ENCODE results near the gene JMJD4. TPM values are rescaled to one million over a fixed set of nuclear protein-coding genes. Genes with fewer than 3 reads are reported as not detected.

The JMJD4 gene
- total RNA-seq, 1 experiment from 2014 or later, result 24.4 TPM

GRCh38 chr1:227778401-227778947 is 43.4 kb upstream of the JMJD4 start:
- Histone ChIP-seq H3K27me3 (ENCODE audit: insufficient read depth, low read length) (no peaks in the 10 kb centered on the region), H4K20me1 (ENCODE audit: control insufficient read depth, insufficient read depth, insufficient read length) (no peaks in the 10 kb centered on the region), H2BK12ac (ENCODE audit: insufficient read length, low read depth, low read length) (no peak overlapping the region), H3T11ph (ENCODE audit: low read length) (no peak overlapping the region), H3K4me1 (ENCODE audit: insufficient read depth, low read length) (no peaks in the 10 kb centered on the region), H2BK20ac (ENCODE audit: low read depth, low read length, poor library complexity, severe bottlenecking) (no peak overlapping the region), H4K91ac (ENCODE audit: insufficient read length, low read depth, low read length) (no peak overlapping the region), H2BK15ac (ENCODE audit: low read depth, low read length) (no peak overlapping the region), H3K56ac (ENCODE audit: insufficient read length, low read depth, low read length) (no peak overlapping the region), H3K9ac (ENCODE audit: extremely low read depth, insufficient read length, low read length) (no peak overlapping the region), H2BK120ac (ENCODE audit: low read depth, low read length, poor library complexity, severe bottlenecking) (no peak overlapping the region), H3K14ac (ENCODE audit: insufficient read depth, low read length) (no peak overlapping the region; the same call in 1 of the 2 replicates), H3K23me2 (ENCODE audit: insufficient read length, low read depth, low read length, poor library complexity, severe bottlenecking) (no peaks in the 10 kb centered on the region), H3K4ac (ENCODE audit: low read depth, low read length) (no peak overlapping the region), H3K9me3 (ENCODE audit: control insufficient read depth, low read depth, low read length) (no peaks in the 10 kb centered on the region), H2AK5ac (ENCODE audit: insufficient read length, low read length) (no peak overlapping the region), H3K79me1 (ENCODE audit: insufficient read depth, low read depth, low read length, poor library complexity, severe bottlenecking) (no peaks in the 10 kb centered on the region), H2AFZ (ENCODE audit: low read length) (no peak overlapping the region), H4K8ac (replicated peaks; ENCODE audit: insufficient read length, low read depth, low read length) (no peak overlapping the region), H3K27ac (ENCODE audit: insufficient read length, low read depth, low read length) (no peak overlapping the region), H4K5ac (ENCODE audit: insufficient read length, low read depth, low read length) (no peak overlapping the region), H3K79me2 (ENCODE audit: insufficient read depth, low read length) (no peaks in the 10 kb centered on the region), H3K18ac (ENCODE audit: insufficient read length, low read depth, low read length) (no peak overlapping the region), H3K4me2 (ENCODE audit: insufficient read depth, insufficient read length, low read length) (no peak overlapping the region), H3K23ac (ENCODE audit: insufficient read length, low read depth, low read length) (no peak overlapping the region), H2BK5ac (ENCODE audit: insufficient read length, low read length) (no peak overlapping the region)
- no peak overlapping the region for H3K4me3 Mint-ChIP-seq
- DNase-seq, result no peak
- H3K36me3 Mint-ChIP-seq (ENCODE audit: insufficient read depth in 1 of 3, low read depth in 3 of 3), result peaks cover 2 to 20% (median 15%) of the 10 kb centered on the region in 3 experiments; a peak in 5 of 7 replicates
- no peaks in the 10 kb centered on the region for H3K4me1 Mint-ChIP-seq
- WGBS (ENCODE audit: extremely low coverage, insufficient read length, low lambda C conversion rate), result no CpG with 5 or more reads among the region's 8 CpGs
- no peak overlapping the region; a peak in 1 of 7 replicates for H3K27ac Mint-ChIP-seq
- no peaks in the 10 kb centered on the region for H3K27me3 Mint-ChIP-seq (ENCODE audit: low read depth)
- TF ChIP-seq CTCF (conservative IDR thresholded peaks at IDR 0.05), result no peak
- H3K9me3 Mint-ChIP-seq, result no peaks in the 10 kb centered on the region

Data from H9 (cell line).